Activated naive CD8-positive, alpha-beta T cell treated with anti-CD3 and anti-CD28 coated beads for 36 hours (primary cell): Measurements from ENCODE around the gene MGME1. TPM values are rescaled to one million over a fixed set of nuclear protein-coding genes. Genes with fewer than 3 reads are reported as not detected.

Source experiments
- DNase-seq: peaks from one replicate; pipeline ENCODE4 v3.0.0; 2021
- H3K27ac Mint-ChIP-seq: one replicate; pipeline ENCODE4 v1.8.0; 2022; ENCODE audit warnings: mild to moderate bottlenecking, moderate library complexity, mixed read lengths
- H3K27me3 Mint-ChIP-seq: one replicate; pipeline ENCODE4 v1.8.0; 2022; ENCODE audit warnings: mild to moderate bottlenecking, mixed read lengths
- H3K36me3 Mint-ChIP-seq: one replicate; pipeline ENCODE4 v1.8.0; 2021; ENCODE audit warnings: mild to moderate bottlenecking, mixed read lengths
- H3K4me1 Mint-ChIP-seq: one replicate; pipeline ENCODE4 v1.8.0; 2021; ENCODE audit warnings: mixed read lengths
- H3K4me3 Mint-ChIP-seq: one replicate; pipeline ENCODE4 v1.8.0; 2022; ENCODE audit warnings: mild to moderate bottlenecking, moderate library complexity, mixed read lengths
- H3K9me3 Mint-ChIP-seq: one replicate; pipeline ENCODE4 v1.8.0; 2022; ENCODE audit warnings: mixed read lengths
- total RNA-seq, 2 experiments: library from RNA; stranded (reverse); gene quantifications; one replicate each; pipeline ENCODE4 v1.2.3, GENCODE V29; 2021

MGME1 gene
- total RNA-seq, 2 experiments from 2014 or later = 30.1 to 30.9 TPM

- peaks cover 3% of the 10 kb centered on the region for H3K27me3 Mint-ChIP-seq
- no peak overlapping the region for H3K27ac Mint-ChIP-seq
- H3K4me1 Mint-ChIP-seq = no peaks in the 10 kb centered on the region
- DNase-seq = no peak
- H3K4me3 Mint-ChIP-seq = no peak overlapping the region
- no peaks in the 10 kb centered on the region for H3K36me3 Mint-ChIP-seq
- H3K9me3 Mint-ChIP-seq = no peaks in the 10 kb centered on the region
Measured at GRCh38 chr20:18032977-18033892, 64.4 kb downstream of the MGME1 start.

- Mint-ChIP-seq H3K4me3 (no peak overlapping the region), H3K27ac (no peak overlapping the region), H3K4me1 (no peaks in the 10 kb centered on the region), H3K9me3 (no peaks in the 10 kb centered on the region), H3K27me3 (peaks cover 3% of the 10 kb centered on the region), H3K36me3 (no peaks in the 10 kb centered on the region)
- DNase-seq = no peak
Measured at GRCh38 chr20:18034039-18034438, 65.2 kb downstream of the MGME1 start.

GRCh38 chr20:18039063-18039462 lies 70.2 kb downstream of the MGME1 start:
- no peaks in the 10 kb centered on the region for H3K4me1 Mint-ChIP-seq
- DNase-seq = no peak
- H3K9me3 Mint-ChIP-seq = no peaks in the 10 kb centered on the region
- H3K27me3 Mint-ChIP-seq = peaks cover 16% of the 10 kb centered on the region
- no peaks in the 10 kb centered on the region for H3K36me3 Mint-ChIP-seq
- no peak overlapping the region for H3K4me3 Mint-ChIP-seq
- no peak overlapping the region for H3K27ac Mint-ChIP-seq

Other genes starting within 250 kb of the MGME1 start
- 100 to 1,000 TPM; 198 to 235 TPM for gene SNX5, start 224 bp upstream of the MGME1 start, total RNA-seq
- gene OVOL2, start 88.9 kb downstream of the MGME1 start, total RNA-seq = not detected
- 10 to 100 TPM; 16.6 to 16.7 TPM for gene KAT14, start 168.8 kb downstream of the MGME1 start, total RNA-seq
- gene PET117, start 168.8 kb downstream of the MGME1 start, total RNA-seq = 10 to 100 TPM; 21.4 to 21.9 TPM